HepG2 (cell line): ENCODE data around the gene OGFOD3. TPM values are rescaled to one million over a fixed set of nuclear protein-coding genes. Genes with fewer than 3 reads are reported as not detected.
A peak's percentile ranks its signal among the peaks of the same experiment; 100 is the strongest.

Experiments
- AGO1 ChIP-seq: fragments of 200-400 bp; formaldehyde crosslinking; IDR thresholded peaks from 2 replicates; pipeline ENCODE4 v1.6.1; 2017; ENCODE audit warnings: mild to moderate bottlenecking, low read depth, low read length, moderate library complexity; ENCODE audit not compliant: poor library complexity, severe bottlenecking
- BRD4 ChIP-seq: sonication (generic); formaldehyde crosslinking; IDR thresholded peaks from 2 replicates; pipeline ENCODE4 v1.4.0; 2020; ENCODE audit warnings: missing genetic modification reagents
- CCDC6 ChIP-seq: sonication (generic); formaldehyde crosslinking; IDR thresholded peaks from 2 replicates; pipeline ENCODE4 v1.8.1; 2022; ENCODE audit warnings: mild to moderate bottlenecking, missing genetic modification reagents, moderate library complexity
- HNRNPL ChIP-seq: fragments of 200-400 bp; formaldehyde crosslinking; IDR thresholded peaks from 2 replicates; pipeline ENCODE4 v1.6.1; 2017; ENCODE audit warnings: mild to moderate bottlenecking, low read depth, low read length
- KDM2A ChIP-seq: sonication (generic); formaldehyde crosslinking; IDR thresholded peaks from 2 replicates; pipeline ENCODE4 v1.4.0; 2020; ENCODE audit warnings: low read depth, missing genetic modification reagents, borderline replicate concordance
- MEIS1 ChIP-seq: sonication (generic); formaldehyde crosslinking; IDR thresholded peaks from 2 replicates; pipeline ENCODE4 v1.9.0; 2021; ENCODE audit warnings: mild to moderate bottlenecking, missing genetic modification reagents, moderate library complexity, borderline replicate concordance
- MTA1 ChIP-seq: sonication (generic); formaldehyde crosslinking; IDR thresholded peaks from 2 replicates; pipeline ENCODE4 v1.4.0; 2020; ENCODE audit warnings: missing genetic modification reagents, mild to moderate bottlenecking, borderline replicate concordance
- RBFOX2 ChIP-seq: fragments of 200-400 bp; formaldehyde crosslinking; IDR thresholded peaks from 2 replicates; pipeline ENCODE4 v1.6.1; 2017; ENCODE audit warnings: low read depth, mild to moderate bottlenecking, low read length
- SMARCC2 ChIP-seq: fragments of 450-650 bp; IDR thresholded peaks from 2 replicates; pipeline ENCODE4 v1.6.1; 2017; ENCODE audit warnings: antibody characterized with exemption, mild to moderate bottlenecking
- SOX6 ChIP-seq, 2 experiments: fragments of 450-650 bp in 1 of 2; sonication (generic) in 1 of 2; formaldehyde crosslinking in 1 of 2; IDR thresholded peaks; 2 replicates each; pipeline versions ENCODE4 v1.4.0 to v1.6.1; 2017 to 2020; ENCODE audit warnings: antibody characterized with exemption in 1 of 2, mild to moderate bottlenecking in 1 of 2, missing genetic modification reagents in 1 of 2
- ZC3H13 ChIP-seq: sonication (generic); formaldehyde crosslinking; IDR thresholded peaks from 2 replicates; pipeline ENCODE4 v1.8.1; 2023; ENCODE audit warnings: mild to moderate bottlenecking, missing genetic modification reagents, moderate library complexity
- ZNF205 ChIP-seq: IDR thresholded peaks from 2 replicates; pipeline ENCODE4 v1.6.1; 2018; ENCODE audit warnings: missing biosample characterization, missing genetic modification reagents
- ZNF263 ChIP-seq: sonication (generic); formaldehyde crosslinking; IDR thresholded peaks from 2 replicates; pipeline ENCODE4 v1.4.0; 2020; ENCODE audit warnings: missing genetic modification reagents
- ZNF563 ChIP-seq: sonication (generic); formaldehyde crosslinking; IDR thresholded peaks from 2 replicates; pipeline ENCODE4 v1.8.0; 2022; ENCODE audit warnings: mild to moderate bottlenecking, moderate library complexity, missing genetic modification reagents
- ZNF83 ChIP-seq: sonication (generic); formaldehyde crosslinking; IDR thresholded peaks from 2 replicates; pipeline ENCODE4 v1.4.0; 2020; ENCODE audit warnings: missing genetic modification reagents, mild to moderate bottlenecking, borderline replicate concordance
- polyA plus RNA-seq, 8 experiments: library from polyadenylated mRNA; depleted of rRNA in 3 of 8; stranded (reverse) in 7 of 8; unstranded in 1 of 8; fragments of >200 nt; fragmentation: Illumina TruSeq in 4 of 8; extraction: Trizol in 4 of 8; gene quantifications; 2 replicates each; pipeline versions ENCODE4 v1.2.1 to v1.2.3, GENCODE V29; 2011 to 2016; ENCODE audit warnings: low read depth in 4 of 8, missing spikeins in 1 of 8, mixed read lengths in 1 of 8; ENCODE audit not compliant: insufficient read depth in 1 of 8
- total RNA-seq, 5 experiments: library from RNA; depleted of rRNA; stranded (reverse); fragments of >200 nt; fragmentation: Illumina TruSeq; extraction: Trizol; gene quantifications; 2 replicates each; pipeline ENCODE4 v1.2.3, GENCODE V29; 2016; ENCODE audit warnings: low read depth in 1 of 5
- TF ChIP-seq, protein P1 (sequence below): sonication (generic); formaldehyde crosslinking; IDR thresholded peaks from 2 replicates; pipeline ENCODE4 v1.5.1; 2020; ENCODE audit warnings: mild to moderate bottlenecking, missing genetic modification reagents, moderate library complexity
- TF ChIP-seq, protein P2 (sequence below): sonication (generic); formaldehyde crosslinking; IDR thresholded peaks from 2 replicates; pipeline ENCODE4 v1.4.0; 2020; ENCODE audit warnings: missing genetic modification reagents
- TF ChIP-seq, protein P3 (sequence below): IDR thresholded peaks from 2 replicates; pipeline ENCODE4 v1.6.1; 2016; ENCODE audit warnings: mild to moderate bottlenecking
- TF ChIP-seq, protein P4 (sequence below): sonication (generic); formaldehyde crosslinking; IDR thresholded peaks from 2 replicates; pipeline ENCODE4 v1.5.0; 2020; ENCODE audit warnings: missing genetic modification reagents, mild to moderate bottlenecking, borderline replicate concordance

OGFOD3 gene
- total and polyA plus RNA-seq, 2 of the 13 experiments (the other 11 are each of a cell fraction or from before 2014, with no cell fraction given), result 40.0 to 42.1 TPM

DNA sequence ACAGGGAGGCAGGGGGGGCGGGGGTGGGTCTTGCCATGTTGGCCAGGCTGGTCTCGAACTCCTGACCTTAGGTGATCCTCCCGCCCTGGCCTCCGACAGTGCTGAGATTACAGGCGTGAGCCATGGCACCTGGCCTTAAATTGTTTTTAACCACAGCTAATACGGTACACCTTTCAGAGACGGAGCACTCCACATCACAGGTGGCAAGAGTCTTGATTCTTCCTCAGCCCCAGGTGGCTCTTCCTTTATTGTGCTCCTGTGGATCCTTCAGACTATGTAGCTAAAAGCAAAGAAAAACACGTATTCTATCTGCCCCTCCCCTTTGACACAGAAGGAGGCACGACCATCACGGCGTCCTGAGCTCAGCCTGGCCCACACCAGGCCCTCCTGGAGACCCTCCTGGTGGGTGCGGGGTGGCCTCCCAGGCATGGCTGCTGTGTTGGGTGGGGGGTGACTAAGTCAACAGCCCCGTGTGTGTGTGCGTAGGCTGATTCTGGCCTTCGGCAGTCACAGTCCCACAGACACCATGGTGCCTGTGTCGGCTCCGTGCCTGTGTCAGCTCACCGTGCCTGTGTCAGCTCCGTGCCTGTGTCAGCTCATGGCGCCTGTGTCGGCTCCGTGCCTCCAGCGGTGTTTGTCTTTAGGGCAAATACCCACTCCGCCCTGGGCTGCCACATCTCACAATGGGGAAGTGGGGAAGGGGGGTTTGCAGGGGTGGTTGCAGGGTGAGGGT, 74.0 kb downstream of the OGFOD3 start (continued):
- TF ChIP-seq, protein P1, sequence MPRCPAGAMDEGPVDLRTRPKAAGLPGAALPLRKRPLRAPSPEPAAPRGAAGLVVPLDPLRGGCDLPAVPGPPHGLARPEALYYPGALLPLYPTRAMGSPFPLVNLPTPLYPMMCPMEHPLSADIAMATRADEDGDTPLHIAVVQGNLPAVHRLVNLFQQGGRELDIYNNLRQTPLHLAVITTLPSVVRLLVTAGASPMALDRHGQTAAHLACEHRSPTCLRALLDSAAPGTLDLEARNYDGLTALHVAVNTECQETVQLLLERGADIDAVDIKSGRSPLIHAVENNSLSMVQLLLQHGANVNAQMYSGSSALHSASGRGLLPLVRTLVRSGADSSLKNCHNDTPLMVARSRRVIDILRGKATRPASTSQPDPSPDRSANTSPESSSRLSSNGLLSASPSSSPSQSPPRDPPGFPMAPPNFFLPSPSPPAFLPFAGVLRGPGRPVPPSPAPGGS (CRISPR knock-in tag), result 0 out of 2 replicates have a peak, but pooled peaks have one; percentile 30
- TF ChIP-seq ZNF205 (no peak), ZNF83 (CRISPR knock-in tag) (0 out of 2 replicates have a peak, but pooled peaks have one; percentile 35), ZNF263 (CRISPR knock-in tag) (peak; percentile 33; the same call in 1 of the 2 replicates), CCDC6 (no peak), HNRNPL (0 out of 2 replicates have a peak, but pooled peaks have one; percentile 57), MTA1 (CRISPR knock-in tag) (peak; percentile 58; the same call in 1 of the 2 replicates), MEIS1 (CRISPR knock-in tag) (no peak), ZNF563 (CRISPR knock-in tag) (no peak), RBFOX2 (peak; percentile 66), KDM2A (CRISPR knock-in tag) (0 out of 2 replicates have a peak, but pooled peaks have one; percentile 18), ZC3H13 (CRISPR knock-in tag) (peak; percentile 91; the same call in 1 of the 2 replicates), SMARCC2 (no peak), BRD4 (CRISPR knock-in tag) (0 out of 2 replicates have a peak, but pooled peaks have one; percentile 47), SOX6 (IDR thresholded peaks at IDR 0.05) (no peak), SOX6 (CRISPR knock-in tag; IDR thresholded peaks at IDR 0.05) (peak; percentile 26; the same call in 1 of the 2 replicates), AGO1 (peak; percentile 60)
- TF ChIP-seq, protein P2, sequence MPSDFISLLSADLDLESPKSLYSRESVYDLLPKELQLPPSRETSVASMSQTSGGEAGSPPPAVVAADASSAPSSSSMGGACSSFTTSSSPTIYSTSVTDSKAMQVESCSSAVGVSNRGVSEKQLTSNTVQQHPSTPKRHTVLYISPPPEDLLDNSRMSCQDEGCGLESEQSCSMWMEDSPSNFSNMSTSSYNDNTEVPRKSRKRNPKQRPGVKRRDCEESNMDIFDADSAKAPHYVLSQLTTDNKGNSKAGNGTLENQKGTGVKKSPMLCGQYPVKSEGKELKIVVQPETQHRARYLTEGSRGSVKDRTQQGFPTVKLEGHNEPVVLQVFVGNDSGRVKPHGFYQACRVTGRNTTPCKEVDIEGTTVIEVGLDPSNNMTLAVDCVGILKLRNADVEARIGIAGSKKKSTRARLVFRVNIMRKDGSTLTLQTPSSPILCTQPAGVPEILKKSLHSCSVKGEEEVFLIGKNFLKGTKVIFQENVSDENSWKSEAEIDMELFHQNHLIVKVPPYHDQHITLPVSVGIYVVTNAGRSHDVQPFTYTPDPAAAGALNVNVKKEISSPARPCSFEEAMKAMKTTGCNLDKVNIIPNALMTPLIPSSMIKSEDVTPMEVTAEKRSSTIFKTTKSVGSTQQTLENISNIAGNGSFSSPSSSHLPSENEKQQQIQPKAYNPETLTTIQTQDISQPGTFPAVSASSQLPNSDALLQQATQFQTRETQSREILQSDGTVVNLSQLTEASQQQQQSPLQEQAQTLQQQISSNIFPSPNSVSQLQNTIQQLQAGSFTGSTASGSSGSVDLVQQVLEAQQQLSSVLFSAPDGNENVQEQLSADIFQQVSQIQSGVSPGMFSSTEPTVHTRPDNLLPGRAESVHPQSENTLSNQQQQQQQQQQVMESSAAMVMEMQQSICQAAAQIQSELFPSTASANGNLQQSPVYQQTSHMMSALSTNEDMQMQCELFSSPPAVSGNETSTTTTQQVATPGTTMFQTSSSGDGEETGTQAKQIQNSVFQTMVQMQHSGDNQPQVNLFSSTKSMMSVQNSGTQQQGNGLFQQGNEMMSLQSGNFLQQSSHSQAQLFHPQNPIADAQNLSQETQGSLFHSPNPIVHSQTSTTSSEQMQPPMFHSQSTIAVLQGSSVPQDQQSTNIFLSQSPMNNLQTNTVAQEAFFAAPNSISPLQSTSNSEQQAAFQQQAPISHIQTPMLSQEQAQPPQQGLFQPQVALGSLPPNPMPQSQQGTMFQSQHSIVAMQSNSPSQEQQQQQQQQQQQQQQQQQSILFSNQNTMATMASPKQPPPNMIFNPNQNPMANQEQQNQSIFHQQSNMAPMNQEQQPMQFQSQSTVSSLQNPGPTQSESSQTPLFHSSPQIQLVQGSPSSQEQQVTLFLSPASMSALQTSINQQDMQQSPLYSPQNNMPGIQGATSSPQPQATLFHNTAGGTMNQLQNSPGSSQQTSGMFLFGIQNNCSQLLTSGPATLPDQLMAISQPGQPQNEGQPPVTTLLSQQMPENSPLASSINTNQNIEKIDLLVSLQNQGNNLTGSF (CRISPR knock-in tag), result no peak
- TF ChIP-seq, protein P3, sequence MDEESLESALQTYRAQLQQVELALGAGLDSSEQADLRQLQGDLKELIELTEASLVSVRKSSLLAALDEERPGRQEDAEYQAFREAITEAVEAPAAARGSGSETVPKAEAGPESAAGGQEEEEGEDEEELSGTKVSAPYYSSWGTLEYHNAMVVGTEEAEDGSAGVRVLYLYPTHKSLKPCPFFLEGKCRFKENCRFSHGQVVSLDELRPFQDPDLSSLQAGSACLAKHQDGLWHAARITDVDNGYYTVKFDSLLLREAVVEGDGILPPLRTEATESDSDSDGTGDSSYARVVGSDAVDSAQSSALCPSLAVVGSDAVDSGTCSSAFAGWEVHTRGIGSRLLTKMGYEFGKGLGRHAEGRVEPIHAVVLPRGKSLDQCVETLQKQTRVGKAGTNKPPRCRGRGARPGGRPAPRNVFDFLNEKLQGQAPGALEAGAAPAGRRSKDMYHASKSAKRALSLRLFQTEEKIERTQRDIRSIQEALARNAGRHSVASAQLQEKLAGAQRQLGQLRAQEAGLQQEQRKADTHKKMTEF (CRISPR knock-in tag), result 0 out of 2 replicates have a peak, but pooled peaks have one; percentile 15
- TF ChIP-seq, protein P4, sequence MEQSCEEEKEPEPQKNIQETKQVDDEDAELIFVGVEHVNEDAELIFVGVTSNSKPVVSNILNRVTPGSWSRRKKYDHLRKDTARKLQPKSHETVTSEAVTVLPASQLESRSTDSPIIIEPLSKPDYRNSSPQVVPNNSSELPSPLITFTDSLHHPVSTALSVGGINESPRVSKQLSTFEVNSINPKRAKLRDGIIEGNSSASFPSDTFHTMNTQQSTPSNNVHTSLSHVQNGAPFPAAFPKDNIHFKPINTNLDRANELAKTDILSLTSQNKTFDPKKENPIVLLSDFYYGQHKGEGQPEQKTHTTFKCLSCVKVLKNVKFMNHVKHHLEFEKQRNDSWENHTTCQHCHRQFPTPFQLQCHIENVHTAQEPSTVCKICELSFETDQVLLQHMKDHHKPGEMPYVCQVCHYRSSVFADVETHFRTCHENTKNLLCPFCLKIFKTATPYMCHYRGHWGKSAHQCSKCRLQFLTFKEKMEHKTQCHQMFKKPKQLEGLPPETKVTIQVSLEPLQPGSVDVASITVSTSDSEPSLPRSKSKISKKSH, result peak; percentile 60; the same call in 1 of the 2 replicates
